HepG2 (cell line): ENCODE data around the gene PIGW. TPM values are rescaled to one million over a fixed set of nuclear protein-coding genes. Genes with fewer than 3 reads are reported as not detected.

ENCODE experiments used
- ATAC-seq: fragments of 200-7000 bp; cut with Tn5 transposase; 3 replicates; pipeline ENCODE4 v1.9.1; 2020; ENCODE audit warnings: mild to moderate bottlenecking, moderate library complexity
- BruUV-seq: library from RNA; stranded (reverse); fragments of 400-500 nt; replicated peaks from 2 replicates; lab custom pipeline; 2021; lab: Mats Ljungman, UMichigan
- CTCF ChIA-PET: fragments of 300-600 bp; formaldehyde crosslinking; extraction: SDS; loops from one replicate; lab custom pipeline; 2021; ENCODE audit warnings: low total read pairs, inconsistent platforms, low intra/inter-chr PET ratio; lab: Yijun Ruan, JAX
- POLR2A ChIA-PET: fragments of 350-600 bp; sonication (Branson Sonifier 250); formaldehyde crosslinking; loops from one replicate; lab custom pipeline; 2020; ENCODE audit warnings: antibody characterized with exemption, inconsistent platforms; lab: Yijun Ruan, JAX
- DNase-seq: peaks from one replicate; pipeline ENCODE4 v3.0.0-alpha.2; 2015; ENCODE audit warnings: low spot score
- FAIRE-seq: peaks from 3 replicates; lab custom pipeline; 2011; peaks lifted over from hg19 to GRCh38; lab: Jason Lieb, UNC
- H2AFZ ChIP-seq: one replicate; pipeline ENCODE4 v1.6.1; 2011; ENCODE audit warnings: low read length, inconsistent platforms
- H3K27ac ChIP-seq: fragments of 300-600 bp; 3 replicates; pipeline ENCODE4 v1.8.0; 2011; ENCODE audit warnings: mixed run types, mild to moderate bottlenecking, mixed read lengths, low read length, inconsistent platforms; ENCODE audit not compliant: insufficient read depth; ENCODE audit errors: extremely low read length
- H3K27me3 ChIP-seq, 2 experiments: fragments of 200-600 bp in 1 of 2; 2 replicates in 1 of 2; 3 replicates in 1 of 2; pipeline versions ENCODE4 v1.6.0 to v1.8.0; 2011; ENCODE audit warnings: low read length in 2 of 2, mild to moderate bottlenecking in 2 of 2, moderate library complexity in 2 of 2, inconsistent platforms in 1 of 2; ENCODE audit not compliant: insufficient read depth in 2 of 2, control insufficient read depth in 1 of 2
- H3K36me3 ChIP-seq, 2 experiments: fragments of 200-600 bp in 1 of 2; replicated peaks in 1 of 2; 2 replicates in 1 of 2; 3 replicates in 1 of 2; pipeline versions ENCODE4 v1.5.1 to v1.8.0; 2011; ENCODE audit warnings: low read length in 2 of 2, inconsistent platforms in 1 of 2; ENCODE audit not compliant: insufficient read depth in 2 of 2, control insufficient read depth in 1 of 2
- H3K4me1 ChIP-seq: 2 replicates; pipeline ENCODE4 v1.5.1; 2012; ENCODE audit warnings: low read length, inconsistent platforms; ENCODE audit not compliant: insufficient read depth
- H3K4me2 ChIP-seq: 2 replicates; pipeline ENCODE4 v1.6.0; 2011; ENCODE audit warnings: low read depth, low read length, inconsistent platforms
- H3K4me3 ChIP-seq, 3 experiments: fragments of 200-600 bp in 1 of 3; sonication (generic), shearing (Covaris generic) in 1 of 3; replicated peaks in 1 of 3; 2 replicates each; pipeline ENCODE4 v1.5.1; 2011 to 2016; ENCODE audit warnings: low read length in 3 of 3, inconsistent platforms in 2 of 3, low read depth in 2 of 3, mild to moderate bottlenecking in 2 of 3, control low read depth in 1 of 3, mixed read lengths in 1 of 3; ENCODE audit not compliant: insufficient read depth in 1 of 3
- H3K79me2 ChIP-seq: one replicate; pipeline ENCODE4 v1.6.1; 2011; ENCODE audit warnings: low read length, inconsistent platforms; ENCODE audit not compliant: insufficient read depth
- H3K9ac ChIP-seq: 2 replicates; pipeline ENCODE4 v1.6.0; 2011; ENCODE audit warnings: mild to moderate bottlenecking, low read depth, low read length, inconsistent platforms; ENCODE audit not compliant: insufficient read depth
- H3K9me3 ChIP-seq: 2 replicates; pipeline ENCODE4 v1.5.1; 2012; ENCODE audit warnings: mild to moderate bottlenecking, low read length
- H4K20me1 ChIP-seq: 2 replicates; pipeline ENCODE4 v1.6.0; 2011; ENCODE audit warnings: inconsistent platforms, mild to moderate bottlenecking, low read length, moderate library complexity; ENCODE audit not compliant: insufficient read depth
- CTCF ChIP-seq: sonication (generic); formaldehyde crosslinking; IDR thresholded peaks from 2 replicates; pipeline ENCODE4 v1.5.0; 2020; ENCODE audit warnings: mild to moderate bottlenecking, missing genetic modification reagents, moderate library complexity
- FUBP1 ChIP-seq: sonication (generic); formaldehyde crosslinking; IDR thresholded peaks from 2 replicates; pipeline ENCODE4 v1.5.1; 2020; ENCODE audit warnings: missing genetic modification reagents, mild to moderate bottlenecking, borderline replicate concordance
- MAFF ChIP-seq: IDR thresholded peaks from 2 replicates; pipeline ENCODE4 v1.6.1; 2011; ENCODE audit warnings: low read depth, low read length, improper control_type of control experiment
- MAFG ChIP-seq: sonication (generic); formaldehyde crosslinking; IDR thresholded peaks from 2 replicates; pipeline ENCODE4 v1.5.1; 2020; ENCODE audit warnings: mild to moderate bottlenecking, missing genetic modification reagents
- MAFK ChIP-seq, 2 experiments: IDR thresholded peaks in 1 of 2; conservative IDR thresholded peaks in 1 of 2; 2 replicates each; pipeline ENCODE4 v1.6.1; 2011; ENCODE audit warnings: improper control_type of control experiment in 2 of 2, low read length in 2 of 2
- RBFOX2 ChIP-seq: fragments of 200-400 bp; formaldehyde crosslinking; IDR thresholded peaks from 2 replicates; pipeline ENCODE4 v1.6.1; 2017; ENCODE audit warnings: low read depth, mild to moderate bottlenecking, low read length
- TBX2 ChIP-seq: sonication (generic); formaldehyde crosslinking; IDR thresholded peaks from 2 replicates; pipeline ENCODE4 v1.5.0; 2020; ENCODE audit warnings: missing genetic modification reagents, mild to moderate bottlenecking, borderline replicate concordance
- ZNF18 ChIP-seq: sonication (generic); formaldehyde crosslinking; IDR thresholded peaks from 2 replicates; pipeline ENCODE4 v1.8.0; 2022; ENCODE audit warnings: mild to moderate bottlenecking, missing genetic modification reagents; ENCODE audit not compliant: insufficient replicate concordance
- ZNF292 ChIP-seq: sonication (generic); formaldehyde crosslinking; IDR thresholded peaks from 2 replicates; pipeline ENCODE4 v1.8.1; 2022; ENCODE audit warnings: mild to moderate bottlenecking, low read depth, missing genetic modification reagents, borderline replicate concordance
- ZNF737 ChIP-seq: sonication (generic); formaldehyde crosslinking; IDR thresholded peaks from 2 replicates; pipeline ENCODE4 v1.5.0; 2020; ENCODE audit warnings: missing genetic modification reagents, mild to moderate bottlenecking, borderline replicate concordance
- ZSCAN12 ChIP-seq: sonication (generic); formaldehyde crosslinking; IDR thresholded peaks from 2 replicates; pipeline ENCODE4 v1.9.0; 2021; ENCODE audit warnings: mild to moderate bottlenecking, missing genetic modification reagents
- WGBS: methylation state at CpG from one replicate; pipeline ENCODE4 v1.1.6; 2017; ENCODE audit warnings: low lambda C conversion rate; 5-methylcytosine and 5-hydroxymethylcytosine counted together
- in situ Hi-C: cut with HindIII; loops from 2 replicates; pipeline ENCODE4 v1.10.0; 2017; ENCODE audit warnings: low pct_unique_long_range_greater_than_20kb; ENCODE audit not compliant: extremely low pct_ligation_motif_present
- intact Hi-C: fragments of 100-400 bp; cut with micrococcal nuclease; formaldehyde crosslinking; loops from one replicate; pipeline ENCODE4 v1.10.0; 2022; ENCODE audit not compliant: unreplicated experiment
- polyA plus RNA-seq, 8 experiments: library from polyadenylated mRNA; depleted of rRNA in 3 of 8; stranded (reverse) in 7 of 8; unstranded in 1 of 8; fragments of >200 nt; fragmentation: Illumina TruSeq in 4 of 8; extraction: Trizol in 4 of 8; gene quantifications; 2 replicates each; pipeline versions ENCODE4 v1.2.1 to v1.2.3, GENCODE V29; 2011 to 2016; ENCODE audit warnings: low read depth in 4 of 8, missing spikeins in 1 of 8, mixed read lengths in 1 of 8; ENCODE audit not compliant: insufficient read depth in 1 of 8
- total RNA-seq, 5 experiments: library from RNA; depleted of rRNA; stranded (reverse); fragments of >200 nt; fragmentation: Illumina TruSeq; extraction: Trizol; gene quantifications; 2 replicates each; pipeline ENCODE4 v1.2.3, GENCODE V29; 2016; ENCODE audit warnings: low read depth in 1 of 5

The PIGW gene
- total and polyA plus RNA-seq, 2 of the 13 experiments (the other 11 are each of a cell fraction or from before 2014, with no cell fraction given): 9.0 to 24.0 TPM

- TF ChIP-seq FUBP1 (CRISPR knock-in tag) (no peak), ZNF737 (CRISPR knock-in tag) (no peak)
Measured at GRCh38 chr17:36493956-36494355, 40.8 kb upstream of the PIGW start (continued).

GRCh38 chr17:36494674-36495073 lies 40.1 kb upstream of the PIGW start:
- H3K4me2 ChIP-seq: no peak overlapping the region
- FAIRE-seq: no peak
- no peaks in the 10 kb centered on the region for H3K4me1 ChIP-seq
- TF ChIP-seq ZSCAN12 (no peak), MAFF (peak; percentile 98), CTCF (no peak), RBFOX2 (no peak), TBX2 (CRISPR knock-in tag) (no peak), ZNF292 (no peak), MAFG (CRISPR knock-in tag) (0 out of 2 replicates have a peak, but pooled peaks have one; percentile 45), MAFK (conservative IDR thresholded peaks at IDR 0.05 in 1 of 2, IDR thresholded peaks at IDR 0.05 in 1 of 2; ENCODE audit: low read length in 2 of 2) (peak; percentile 98), ZNF18 (CRISPR knock-in tag) (no peak)
- 92% methylated on average over 5 of the region's 5 CpGs for WGBS
- H3K27ac ChIP-seq: no peak overlapping the region
- ChIA-PET CTCF (no interaction called here), POLR2A (interaction anchor here (1.3 to 1.8 kb wide), 2 partner anchors 8 to 40 kb away, joined by 4 to 7 read pairs; partner anchors contain the start of genes MYO19, PIGW and ZNHIT3)
- H3K9me3 ChIP-seq: no peaks in the 10 kb centered on the region
- peaks cover 26 to 73% of the 10 kb centered on the region in 2 experiments for H3K36me3 ChIP-seq
- intact Hi-C loops (no loop called here), in situ Hi-C loops (loop anchor here (25.0 kb wide), 1 partner anchor 532 kb away; no protein-coding TSS in a partner anchor)
- peaks cover 21% of the 10 kb centered on the region for H3K79me2 ChIP-seq
- H2AFZ ChIP-seq: no peak overlapping the region
- no peak for DNase-seq
- H4K20me1 ChIP-seq: no peaks in the 10 kb centered on the region
- no peak overlapping the region for H3K4me3 ChIP-seq
- H3K27me3 ChIP-seq: no peaks in the 10 kb centered on the region
- no TSS peak for BruUV-seq
- ATAC-seq: no peak
- H3K9ac ChIP-seq: no peak overlapping the region
